ENCODE measurements around the gene CREG1.

- no peak for TF ChIP-seq NANOG (IDR thresholded peaks at IDR 0.05; ENCODE audit: borderline replicate concordance)
- TF ChIP-seq EZH2 (IDR thresholded peaks at IDR 0.05; ENCODE audit: low read depth, unreplicated experiment) = no peak
Observed at GRCh38 chr1:167499664-167500101, 53.9 kb downstream of the CREG1 start.

All from GM23338 (cell line).